SJSA1 (cell line): Measurements from ENCODE around the gene POC1A. TPM values are rescaled to one million over a fixed set of nuclear protein-coding genes. Genes with fewer than 3 reads are reported as not detected.

Experiments used
- DNase-seq, 2 experiments: peaks; one replicate each; pipeline ENCODE4 v3.0.0-alpha.2; 2015 to 2020; ENCODE audit warnings: low spot score in 2 of 2, low read depth in 1 of 2
- H3K27ac ChIP-seq: fragments of 250-450 bp; sonication (Bioruptor Pico); 2 replicates; pipeline ENCODE4 v1.5.1; 2020; ENCODE audit warnings: mild to moderate bottlenecking, moderate library complexity
- H3K27me3 ChIP-seq: fragments of 250-450 bp; sonication (Bioruptor Pico); replicated peaks from 2 replicates; pipeline ENCODE4 v1.5.1; 2020; ENCODE audit warnings: mild to moderate bottlenecking, moderate library complexity
- H3K36me3 ChIP-seq: fragments of 250-450 bp; sonication (Bioruptor Pico); 2 replicates; pipeline ENCODE4 v1.5.1; 2020; ENCODE audit warnings: mild to moderate bottlenecking
- H3K4me1 ChIP-seq: fragments of 250-450 bp; sonication (Bioruptor Pico); replicated peaks from 2 replicates; pipeline ENCODE4 v1.6.1; 2021; ENCODE audit warnings: mild to moderate bottlenecking
- H3K4me3 ChIP-seq: fragments of 250-450 bp; sonication (Bioruptor Pico); 2 replicates; pipeline ENCODE4 v1.5.1; 2020; ENCODE audit warnings: mild to moderate bottlenecking
- H3K9me3 ChIP-seq: fragments of 250-450 bp; sonication (Bioruptor Pico); replicated peaks from 2 replicates; pipeline ENCODE4 v1.5.1; 2020; ENCODE audit warnings: mild to moderate bottlenecking
- total RNA-seq: library from RNA; depleted of rRNA; stranded (reverse); fragments of >200 nt; shearing (Covaris generic); gene quantifications from 2 replicates; pipeline ENCODE4 v1.2.3, GENCODE V29; 2014

POC1A gene
- total RNA-seq, 1 experiment from 2014 or later: 14.2 TPM

DNA sequence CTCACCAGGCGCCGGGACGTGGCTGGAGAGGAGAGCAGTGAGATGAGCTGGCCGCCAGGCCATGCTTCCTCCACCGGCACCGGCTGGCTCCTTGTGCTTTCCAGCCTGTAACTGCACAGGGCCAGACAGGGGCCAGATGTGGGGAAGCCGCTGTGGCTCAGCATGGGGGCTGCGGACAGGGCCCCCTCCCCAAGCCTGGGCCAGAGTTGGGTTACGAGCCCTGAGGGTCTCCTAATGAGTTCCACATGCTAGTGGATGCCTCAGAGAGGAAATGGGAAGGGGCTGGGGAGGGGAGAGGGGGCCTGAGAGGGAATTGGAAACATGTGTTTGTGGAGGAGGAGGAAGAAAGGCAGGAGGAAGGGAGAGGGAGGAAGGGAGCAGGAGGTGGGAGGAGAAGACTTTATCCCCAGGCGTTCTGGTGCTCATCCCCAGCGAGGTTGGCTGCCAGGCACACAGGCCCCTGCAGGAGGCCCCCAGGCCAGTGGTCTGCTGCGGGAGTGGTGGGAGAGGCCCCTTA is 86.1 kb downstream of the POC1A start:
- 0 out of 2 replicates have a peak, but pooled peaks cover 4% of the 10 kb centered on the region for H3K36me3 ChIP-seq
- DNase-seq: no peak
- no peak overlapping the region for H3K27ac ChIP-seq
- peaks cover 12% of the 10 kb centered on the region for H3K4me1 ChIP-seq
- no peak overlapping the region for H3K4me3 ChIP-seq
- no peaks in the 10 kb centered on the region for H3K27me3 ChIP-seq
- H3K9me3 ChIP-seq: no peaks in the 10 kb centered on the region

GRCh38 chr3:52067526-52067925 is 86.7 kb downstream of the POC1A start:
- peaks cover 17% of the 10 kb centered on the region for H3K4me1 ChIP-seq
- H3K36me3 ChIP-seq: 0 out of 2 replicates have a peak, but pooled peaks cover 4% of the 10 kb centered on the region
- H3K4me3 ChIP-seq: no peak overlapping the region
- no peak for DNase-seq
- no peaks in the 10 kb centered on the region for H3K27me3 ChIP-seq
- no peak overlapping the region for H3K27ac ChIP-seq
- H3K9me3 ChIP-seq: no peaks in the 10 kb centered on the region

DNA sequence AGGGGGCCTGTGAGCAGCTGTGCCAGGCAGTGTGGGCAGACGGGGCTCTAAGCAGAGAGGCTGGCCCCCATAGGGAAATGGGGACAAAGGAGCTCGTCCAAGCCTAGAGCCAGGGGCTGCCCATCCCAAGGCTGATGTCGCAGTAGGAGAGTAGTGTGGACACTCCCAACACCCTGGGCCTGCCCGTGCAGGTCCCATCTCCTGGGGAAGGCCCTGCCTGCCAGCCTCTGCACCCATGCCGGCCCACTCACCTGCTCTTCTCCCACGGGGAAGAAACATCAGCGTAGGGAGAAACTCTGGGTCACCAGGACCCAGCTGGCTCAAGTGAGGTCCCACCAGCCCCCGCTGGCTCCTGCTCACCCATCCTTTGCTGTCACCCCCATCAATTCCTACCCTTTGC is 87.2 kb downstream of the POC1A start:
- peaks cover 20% of the 10 kb centered on the region for H3K4me1 ChIP-seq
- no peak for DNase-seq
- no peak overlapping the region for H3K4me3 ChIP-seq
- H3K36me3 ChIP-seq: 0 out of 2 replicates have a peak, but pooled peaks cover 4% of the 10 kb centered on the region
- H3K27ac ChIP-seq: no peak overlapping the region
- no peaks in the 10 kb centered on the region for H3K27me3 ChIP-seq
- no peaks in the 10 kb centered on the region for H3K9me3 ChIP-seq

- Histone ChIP-seq H3K27me3 (no peaks in the 10 kb centered on the region), H3K4me3 (no peak overlapping the region), H3K4me1 (peaks cover 8% of the 10 kb centered on the region), H3K36me3 (no peaks in the 10 kb centered on the region), H3K27ac (no peak overlapping the region), H3K9me3 (no peaks in the 10 kb centered on the region)
- no peak for DNase-seq
Measured at GRCh38 chr3:52065264-52065756, 88.9 kb downstream of the POC1A start.

DNA sequence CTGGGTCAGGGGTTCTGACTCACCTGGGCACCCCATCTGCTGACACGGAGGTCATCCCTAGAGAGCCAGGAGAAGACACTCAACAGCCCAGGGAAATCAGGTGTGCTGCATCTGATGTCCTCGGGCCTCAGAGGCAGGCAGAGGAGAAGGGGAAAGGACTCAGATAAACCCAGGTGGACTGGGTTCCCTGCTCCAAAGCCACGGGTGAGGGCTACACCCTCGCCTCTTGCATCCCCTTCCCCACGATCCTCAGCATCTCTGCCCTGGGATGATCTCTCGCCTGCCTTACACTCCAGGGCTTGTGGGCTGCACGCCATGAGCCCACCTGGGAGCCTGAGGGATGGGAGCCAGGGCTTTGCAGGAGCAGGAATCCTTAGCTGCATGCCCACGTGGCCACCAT is 89.7 kb downstream of the POC1A start:
- peaks cover 8% of the 10 kb centered on the region for H3K4me1 ChIP-seq
- H3K36me3 ChIP-seq: no peaks in the 10 kb centered on the region
- H3K9me3 ChIP-seq: no peaks in the 10 kb centered on the region
- no peak for DNase-seq
- H3K27me3 ChIP-seq: no peaks in the 10 kb centered on the region
- no peak overlapping the region for H3K27ac ChIP-seq
- H3K4me3 ChIP-seq: no peak overlapping the region

DNA sequence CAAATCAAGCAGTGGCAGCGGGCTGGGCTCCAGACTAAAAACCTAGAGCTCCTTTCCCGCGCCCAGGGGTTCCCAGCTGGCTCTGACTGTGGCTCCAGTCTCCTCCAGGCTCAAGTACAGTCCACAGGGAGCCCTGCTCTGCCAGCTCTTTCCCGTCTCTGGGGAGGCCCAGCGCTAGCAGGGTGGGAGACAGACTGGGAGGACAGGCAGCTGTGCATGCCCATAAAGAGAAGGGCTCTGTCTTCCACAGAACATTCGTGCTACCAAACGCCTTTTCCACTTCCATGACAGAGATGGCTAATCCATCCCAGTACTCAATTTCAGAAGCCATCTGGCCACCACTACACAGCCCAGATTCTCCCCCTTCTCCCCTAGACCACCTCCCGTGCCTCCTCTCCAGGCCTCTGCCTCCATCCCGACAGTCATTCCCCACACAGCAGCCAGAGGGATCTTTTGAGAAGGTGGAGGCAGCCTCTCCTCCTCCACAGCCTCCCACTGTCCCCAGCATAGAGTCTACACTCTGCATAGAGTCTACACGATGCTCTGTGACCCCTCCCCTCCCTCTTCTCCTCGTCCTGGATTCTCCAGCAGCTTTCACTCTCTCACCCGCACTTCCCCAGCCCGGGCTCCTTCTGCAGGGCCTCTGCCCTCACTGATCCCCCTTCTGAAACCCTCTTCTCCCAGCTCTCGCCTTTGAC is 91.0 kb downstream of the POC1A start:
- Histone ChIP-seq H3K4me1 (peaks cover 8% of the 10 kb centered on the region), H3K27ac (no peak overlapping the region), H3K36me3 (no peaks in the 10 kb centered on the region), H3K27me3 (no peaks in the 10 kb centered on the region), H3K9me3 (no peaks in the 10 kb centered on the region), H3K4me3 (no peak overlapping the region)
- DNase-seq: no peak

DNA sequence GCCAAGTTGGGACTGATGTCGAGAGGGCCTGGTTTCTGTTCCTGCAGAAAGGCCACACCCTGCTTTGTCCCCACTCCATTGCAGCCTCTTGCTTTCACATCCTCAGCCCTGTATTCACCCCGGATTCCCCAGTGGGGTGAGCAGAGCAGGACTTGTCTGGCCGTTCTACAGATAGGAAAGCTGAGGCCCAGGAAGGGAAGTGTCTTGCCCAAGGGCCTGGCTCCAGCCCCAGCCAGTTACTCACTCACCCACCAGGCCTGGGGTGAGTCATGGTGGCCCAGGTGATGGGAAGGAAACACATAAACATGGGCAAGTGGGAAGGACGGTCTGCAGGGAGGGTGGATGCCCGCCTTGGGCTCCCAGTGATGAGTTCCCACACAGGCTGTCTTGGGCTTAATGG is 91.7 kb downstream of the POC1A start:
- no peaks in the 10 kb centered on the region for H3K27me3 ChIP-seq
- H3K9me3 ChIP-seq: no peaks in the 10 kb centered on the region
- no peak overlapping the region for H3K4me3 ChIP-seq
- H3K4me1 ChIP-seq: peaks cover 12% of the 10 kb centered on the region
- no peak overlapping the region for H3K27ac ChIP-seq
- peak; percentile 44 to 70 for DNase-seq
- no peaks in the 10 kb centered on the region for H3K36me3 ChIP-seq

DNA sequence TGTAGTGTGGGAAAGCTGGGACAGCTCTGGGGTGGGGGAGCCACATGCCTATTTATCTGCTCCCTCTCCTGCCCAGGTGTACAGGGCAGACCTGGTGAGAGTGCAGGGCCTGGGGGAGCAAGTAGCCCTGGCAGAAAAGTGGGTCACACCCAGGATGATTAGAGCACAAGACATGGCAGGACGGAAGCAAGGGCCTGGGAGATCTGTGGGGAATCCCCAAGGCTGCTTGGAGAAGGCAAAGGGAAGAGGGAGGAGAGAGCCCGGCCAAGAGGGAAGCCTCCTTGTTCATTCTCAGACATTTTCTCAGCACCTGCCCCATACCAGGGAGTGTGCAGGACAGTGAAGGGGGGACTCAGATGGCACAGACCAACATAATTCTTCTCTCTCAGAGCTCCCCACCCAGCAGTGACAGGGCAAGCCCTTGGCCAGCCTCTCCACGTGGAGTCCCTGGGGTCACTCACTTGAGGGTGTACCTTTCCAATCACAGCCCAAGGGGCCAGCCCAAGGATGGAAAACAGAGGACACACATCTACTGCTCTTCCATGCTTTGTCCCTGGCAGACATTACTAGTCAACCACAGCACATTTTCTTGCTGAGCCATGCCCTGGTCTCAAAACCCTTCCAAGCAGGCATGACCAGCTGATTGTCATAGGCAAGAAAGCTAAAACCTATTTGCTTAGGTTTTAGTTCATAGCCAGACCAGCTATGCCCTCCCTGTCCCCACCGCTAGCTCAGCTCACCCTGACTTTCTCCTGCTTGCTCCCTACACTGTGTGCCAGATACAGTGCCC is 92.9 kb downstream of the POC1A start:
- DNase-seq: no peak
- peaks cover 20% of the 10 kb centered on the region for H3K4me1 ChIP-seq

GRCh38 chr3:52059781-52060180 is 94.4 kb downstream of the POC1A start:
- H3K36me3 ChIP-seq: 0 out of 2 replicates have a peak, but pooled peaks cover 4% of the 10 kb centered on the region
- H3K27ac ChIP-seq: no peak overlapping the region
- no peak for DNase-seq
- H3K4me1 ChIP-seq: peaks cover 28% of the 10 kb centered on the region
- no peaks in the 10 kb centered on the region for H3K9me3 ChIP-seq
- no peaks in the 10 kb centered on the region for H3K27me3 ChIP-seq
- H3K4me3 ChIP-seq: no peak overlapping the region

More for the DNA sequence above, 92.9 kb downstream of the POC1A start:
- H3K27ac ChIP-seq: no peak overlapping the region
- no peaks in the 10 kb centered on the region for H3K27me3 ChIP-seq
- no peaks in the 10 kb centered on the region for H3K9me3 ChIP-seq
- no peak overlapping the region for H3K4me3 ChIP-seq
- no peaks in the 10 kb centered on the region for H3K36me3 ChIP-seq

DNA sequence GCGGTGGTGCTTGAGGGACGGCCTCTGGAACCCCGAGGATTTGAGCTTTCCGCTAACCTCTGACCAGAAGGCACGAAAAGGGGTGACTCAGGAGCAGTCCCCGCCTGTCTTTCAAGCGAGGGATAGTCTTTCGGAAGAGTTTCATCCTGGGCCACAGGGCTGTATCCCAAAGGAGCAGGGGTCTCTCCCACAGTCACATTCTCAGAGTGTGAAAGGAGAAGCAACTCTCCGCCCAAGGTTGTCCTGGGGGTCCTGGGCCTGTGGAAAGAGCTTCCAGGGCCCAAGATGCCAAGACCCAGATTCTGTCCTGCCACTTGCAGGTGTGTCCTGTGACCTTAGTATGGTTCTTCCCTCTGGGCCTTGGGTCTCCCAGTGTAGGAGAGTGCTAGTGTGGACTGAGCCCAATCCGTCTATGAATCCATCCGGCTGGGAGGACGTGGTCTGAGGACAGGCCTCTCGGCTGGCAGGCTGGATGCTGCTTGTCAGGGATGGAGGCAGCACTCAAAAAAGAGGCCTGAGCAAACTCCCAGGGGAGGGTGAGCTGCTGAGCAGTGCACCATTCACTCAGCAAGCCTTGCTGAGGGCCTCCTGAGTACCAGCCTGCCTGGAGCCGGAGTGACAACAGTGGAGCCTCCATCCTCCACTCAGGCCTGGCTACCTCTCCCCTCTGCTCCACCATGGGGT is 96.3 kb downstream of the POC1A start:
- no peak overlapping the region for H3K27ac ChIP-seq
- no peaks in the 10 kb centered on the region for H3K27me3 ChIP-seq
- H3K4me3 ChIP-seq: peak overlapping the region; percentile 79
- H3K36me3 ChIP-seq: peaks cover 21% of the 10 kb centered on the region
- H3K4me1 ChIP-seq: peaks cover 45% of the 10 kb centered on the region
- no peaks in the 10 kb centered on the region for H3K9me3 ChIP-seq
- DNase-seq: no peak

DNA sequence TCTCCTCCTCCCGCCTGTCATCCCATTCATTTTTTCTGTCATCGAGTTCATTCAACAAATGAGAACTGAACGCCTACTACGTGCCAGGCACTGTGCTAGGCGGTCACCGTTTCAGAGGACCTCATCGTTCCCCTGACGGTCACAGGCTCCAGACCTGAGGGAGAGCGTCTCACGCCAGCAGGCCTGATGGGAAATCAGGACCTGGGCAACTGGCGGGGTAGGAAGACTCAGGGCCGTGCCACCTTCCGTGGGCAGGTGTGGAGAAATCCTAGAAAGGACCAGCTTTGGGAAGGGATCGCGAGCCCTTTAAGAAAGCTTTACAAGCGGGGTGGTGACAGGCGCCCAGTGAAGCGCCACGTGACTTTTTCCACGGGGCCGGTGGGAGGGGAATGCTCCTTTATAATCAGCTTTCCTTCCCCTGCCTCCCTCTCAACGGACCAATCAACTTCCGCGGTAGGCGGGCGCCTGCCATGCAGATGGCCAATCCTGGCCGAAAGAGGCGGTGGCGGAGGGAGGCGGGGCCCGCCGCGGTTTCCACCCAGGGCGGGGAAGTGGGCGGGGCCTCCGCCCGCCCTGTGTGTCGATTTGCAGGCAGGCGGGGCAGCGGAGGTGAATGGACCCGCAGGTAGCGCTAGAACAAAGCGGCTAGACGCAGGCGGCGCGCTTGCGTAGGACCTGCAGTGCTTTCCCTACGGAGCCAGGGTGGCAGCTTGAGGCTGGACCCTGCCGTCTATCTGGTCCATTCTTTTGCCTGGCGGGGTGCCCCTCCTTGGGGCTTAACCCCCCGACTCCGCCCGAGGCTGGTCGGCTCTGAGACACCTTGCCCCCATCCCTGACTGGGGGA is 97.0 kb downstream of the POC1A start:
- DNase-seq: peak; percentile 97 to 99
- H3K27me3 ChIP-seq: no peaks in the 10 kb centered on the region

DNA sequence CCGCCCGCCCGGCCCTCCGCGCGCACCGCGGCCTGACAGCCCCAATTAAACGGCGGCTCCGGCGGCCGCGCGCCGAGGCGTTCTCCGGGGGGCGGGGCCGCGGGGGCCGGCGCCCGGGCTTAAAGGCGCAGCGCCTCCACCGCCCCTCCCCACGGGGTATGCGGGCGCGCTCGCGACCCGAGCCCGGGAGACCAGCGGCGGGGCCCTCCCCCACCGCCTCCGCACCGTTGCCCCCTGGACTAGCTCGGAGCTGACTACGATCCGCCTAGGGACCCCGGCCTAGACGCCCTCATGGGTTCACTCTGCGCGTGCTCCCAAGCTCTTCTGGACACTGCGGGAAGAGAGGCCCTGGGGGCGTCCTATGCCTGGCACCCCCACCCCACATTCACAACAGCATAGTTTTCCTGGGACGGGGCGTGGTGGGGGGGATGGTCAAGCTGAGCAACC is 97.7 kb downstream of the POC1A start, which contains the start of gene DUSP7:
DUSP7 (minus strand) TSS at position 51 of the 447 bp plus-strand sequence. CDS start 205 bp downstream, outside the sequence.
- Histone ChIP-seq H3K36me3 (peaks cover 34% of the 10 kb centered on the region), H3K4me1 (peaks cover 49% of the 10 kb centered on the region), H3K4me3 (peak within 1 kb of the TSS; percentile 79), H3K9me3 (no peaks in the 10 kb centered on the region), H3K27me3 (no peaks in the 10 kb centered on the region), H3K27ac (peak within 1 kb of the TSS; percentile 36)
- DNase-seq: peak in 1 of 2 experiments; percentile 72

More for the DNA sequence above, 97.0 kb downstream of the POC1A start:
- H3K27ac ChIP-seq: peak overlapping the region; percentile 36; the same call in 1 of the 2 replicates
- H3K4me1 ChIP-seq: peaks cover 46% of the 10 kb centered on the region
- H3K4me3 ChIP-seq: peak overlapping the region; percentile 79
- peaks cover 27% of the 10 kb centered on the region for H3K36me3 ChIP-seq
- no peaks in the 10 kb centered on the region for H3K9me3 ChIP-seq
